GM12878 (cell line): Measurements from ENCODE around the gene KRTAP6-3. TPM values are rescaled to one million over a fixed set of nuclear protein-coding genes. Genes with fewer than 3 reads are reported as not detected.

Experiments used
- ATAC-seq: fragments of 200-7000 bp; cut with Tn5 transposase; 3 replicates; pipeline ENCODE4 v1.9.1; 2020; ENCODE audit warnings: mild to moderate bottlenecking, moderate library complexity
- BruUV-seq: library from RNA; stranded (reverse); fragments of 400-500 nt; replicated peaks from 2 replicates; lab custom pipeline; 2021; lab: Mats Ljungman, UMichigan
- CTCF ChIA-PET: fragments of 300-600 bp; sonication (Branson Sonifier 250); formaldehyde crosslinking; extraction: SDS; loops from one replicate; lab custom pipeline; 2021; ENCODE audit warnings: inconsistent platforms; lab: Yijun Ruan, JAX
- POLR2A ChIA-PET: fragments of 350-600 bp; formaldehyde crosslinking; extraction: SDS; loops from one replicate; lab custom pipeline; 2021; ENCODE audit warnings: inconsistent platforms; lab: Charles Lee
- RAD21 ChIA-PET: fragments of 300-600 bp; sonication (Branson Sonifier 250); formaldehyde crosslinking; loops from one replicate; lab custom pipeline; 2023; ENCODE audit warnings: antibody characterized with exemption; ENCODE audit not compliant: unreplicated experiment; lab: Charles Lee
- SMC1A ChIA-PET: fragments of 300-600 bp; sonication (Branson Sonifier 250); formaldehyde crosslinking; loops from one replicate; lab custom pipeline; 2023; ENCODE audit not compliant: unreplicated experiment, uncharacterized antibody; lab: Charles Lee
- DNase-seq: peaks from one replicate; pipeline ENCODE4 v3.0.0-alpha.2; 2011; ENCODE audit warnings: low read depth, low spot score
- FAIRE-seq: peaks from 3 replicates; lab custom pipeline; 2011; peaks lifted over from hg19 to GRCh38; lab: Jason Lieb, UNC
- H2AFZ ChIP-seq: 2 replicates; pipeline ENCODE4 v1.6.0; 2011; ENCODE audit warnings: low read depth, low read length, control low read depth; ENCODE audit not compliant: control insufficient read depth
- H3K27ac ChIP-seq: 2 replicates; pipeline ENCODE4 v1.5.1; 2011; ENCODE audit warnings: control low read depth; ENCODE audit not compliant: control insufficient read depth, insufficient read depth
- H3K27me3 ChIP-seq, 2 experiments: replicated peaks in 1 of 2; 2 replicates each; pipeline versions ENCODE4 v1.6.0 to v1.6.1; 2011; ENCODE audit warnings: low read length in 1 of 2; ENCODE audit not compliant: control insufficient read depth in 2 of 2, insufficient read depth in 2 of 2
- H3K36me3 ChIP-seq, 2 experiments: 2 replicates each; pipeline ENCODE4 v1.5.1; 2011; ENCODE audit warnings: low read length in 1 of 2; ENCODE audit not compliant: control insufficient read depth in 2 of 2, insufficient read depth in 2 of 2
- H3K4me1 ChIP-seq: 2 replicates; pipeline ENCODE4 v1.6.1; 2011; ENCODE audit warnings: mild to moderate bottlenecking, low read length, moderate library complexity, mixed read lengths; ENCODE audit not compliant: control insufficient read depth, insufficient read depth
- H3K4me2 ChIP-seq: 2 replicates; pipeline ENCODE4 v1.6.0; 2011; ENCODE audit warnings: control low read depth; ENCODE audit not compliant: control insufficient read depth, insufficient read depth
- H3K4me3 ChIP-seq: fragments of 200-600 bp; sonication (generic); 2 replicates; pipeline ENCODE4 v1.5.1; 2016
- H3K79me2 ChIP-seq: 2 replicates; pipeline ENCODE4 v1.6.0; 2011; ENCODE audit warnings: low read length; ENCODE audit not compliant: control insufficient read depth, insufficient read depth
- H3K9ac ChIP-seq: 2 replicates; pipeline ENCODE4 v1.8.0; 2011; ENCODE audit warnings: low read length, control low read depth, mixed read lengths; ENCODE audit not compliant: control insufficient read depth, insufficient read depth
- H3K9me3 ChIP-seq: replicated peaks from 3 replicates; pipeline ENCODE4 v1.5.1; 2011; ENCODE audit warnings: mild to moderate bottlenecking, low read length; ENCODE audit not compliant: control insufficient read depth, insufficient read depth
- H4K20me1 ChIP-seq: 2 replicates; pipeline ENCODE4 v1.6.0; 2011; ENCODE audit not compliant: control insufficient read depth, insufficient read depth
- FOXM1 ChIP-seq: IDR thresholded peaks from 2 replicates; pipeline ENCODE4 v1.6.1; 2012; ENCODE audit warnings: low read depth, mild to moderate bottlenecking, inconsistent platforms, low read length, moderate library complexity
- SIX5 ChIP-seq: IDR thresholded peaks from 2 replicates; pipeline ENCODE4 v1.6.1; 2011; ENCODE audit warnings: mild to moderate bottlenecking, low read depth, low read length, moderate library complexity; ENCODE audit not compliant: severe bottlenecking
- SMAD5 ChIP-seq: IDR thresholded peaks from 2 replicates; pipeline ENCODE4 v1.6.1; 2016; ENCODE audit warnings: antibody characterized with exemption, low read depth
- TCF12 ChIP-seq: IDR thresholded peaks from 2 replicates; pipeline ENCODE4 v1.6.1; 2011; ENCODE audit warnings: low read depth, mild to moderate bottlenecking, low read length
- WGBS: methylation state at CpG from one replicate; pipeline ENCODE4 v1.1.6; 2016; ENCODE audit warnings: low lambda C conversion rate; ENCODE audit not compliant: insufficient replicate concordance, insufficient coverage; ENCODE audit errors: missing lambda C conversion rate; 5-methylcytosine and 5-hydroxymethylcytosine counted together
- in situ Hi-C: fragments of 300-500 bp; cut with MboI; formaldehyde crosslinking; loops from 9 replicates; pipeline ENCODE4 v1.14.3; 2018; ENCODE audit warnings: mixed read lengths
- intact Hi-C: fragments of 100-400 bp; cut with micrococcal nuclease; formaldehyde crosslinking; loops from one replicate; pipeline ENCODE4 v1.14.2; 2022; ENCODE audit not compliant: unreplicated experiment
- polyA plus RNA-seq, 11 experiments: library from polyadenylated mRNA; depleted of rRNA in 4 of 11; unstranded in 6 of 11; stranded (reverse) in 5 of 11; fragments of >200 nt; fragmentation: Nextera tagmentation in 4 of 11; fragmentation: Illumina TruSeq in 1 of 11; extraction: Ambion mirVana in 4 of 11; extraction: Trizol in 1 of 11; gene quantifications; 1 replicate in 1 of 11; 2 replicates in 10 of 11; pipeline versions ENCODE4 v1.2.1 to v1.2.3, GENCODE V29; 2011 to 2016; ENCODE audit warnings: inconsistent platforms in 2 of 11, missing spikeins in 2 of 11, low read depth in 1 of 11
- total RNA-seq, 4 experiments: library from RNA; depleted of rRNA in 3 of 4; stranded (reverse); fragments of >200 nt in 3 of 4; fragmentation: Illumina TruSeq in 1 of 4; extraction: Trizol in 1 of 4; gene quantifications; 2 replicates each; pipeline versions ENCODE4 v1.2.1 to v1.2.3, GENCODE V29; 2013 to 2021
- TF ChIP-seq, protein P1 (sequence below): IDR thresholded peaks from 2 replicates; pipeline ENCODE4 v1.6.1; 2012; ENCODE audit warnings: low read length, inconsistent platforms
- TF ChIP-seq, protein P2 (sequence below): IDR thresholded peaks from 2 replicates; pipeline ENCODE4 v1.6.1; 2011; ENCODE audit warnings: borderline replicate concordance, low read depth, mild to moderate bottlenecking, moderate library complexity, mixed read lengths, low read length; ENCODE audit not compliant: insufficient read depth; ENCODE audit errors: extremely low read length
- TF ChIP-seq, protein P3 (sequence below): IDR thresholded peaks from 2 replicates; pipeline ENCODE4 v1.6.1; 2012; ENCODE audit warnings: low read depth, low read length, improper control_type of control experiment

The KRTAP6-3 gene
- total and polyA plus RNA-seq, 10 of the 15 experiments (the other 5 are each of a cell fraction or from before 2014, with no cell fraction given), result not detected

DNA sequence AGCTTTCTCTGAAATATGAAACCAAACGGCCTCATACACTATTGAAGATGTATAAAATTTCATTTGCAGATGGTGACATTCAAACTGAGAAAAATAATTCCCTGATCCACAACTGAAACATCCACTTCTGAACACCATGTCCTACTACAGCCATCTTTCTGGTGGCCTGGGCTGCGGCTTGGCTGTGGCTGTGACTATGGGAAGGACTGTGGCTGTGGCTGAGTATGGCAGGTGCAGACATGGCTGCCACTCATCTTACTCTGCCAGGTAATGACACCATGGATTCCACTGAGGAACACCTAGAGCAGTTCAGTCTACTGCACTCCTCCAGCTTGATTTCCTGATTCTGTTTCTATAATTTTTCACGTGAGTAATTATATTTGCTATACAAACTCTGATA is 28.3 kb downstream of the KRTAP6-3 start, which contains the start of gene KRTAP20-4 (continued):
- TF ChIP-seq, protein P1, sequence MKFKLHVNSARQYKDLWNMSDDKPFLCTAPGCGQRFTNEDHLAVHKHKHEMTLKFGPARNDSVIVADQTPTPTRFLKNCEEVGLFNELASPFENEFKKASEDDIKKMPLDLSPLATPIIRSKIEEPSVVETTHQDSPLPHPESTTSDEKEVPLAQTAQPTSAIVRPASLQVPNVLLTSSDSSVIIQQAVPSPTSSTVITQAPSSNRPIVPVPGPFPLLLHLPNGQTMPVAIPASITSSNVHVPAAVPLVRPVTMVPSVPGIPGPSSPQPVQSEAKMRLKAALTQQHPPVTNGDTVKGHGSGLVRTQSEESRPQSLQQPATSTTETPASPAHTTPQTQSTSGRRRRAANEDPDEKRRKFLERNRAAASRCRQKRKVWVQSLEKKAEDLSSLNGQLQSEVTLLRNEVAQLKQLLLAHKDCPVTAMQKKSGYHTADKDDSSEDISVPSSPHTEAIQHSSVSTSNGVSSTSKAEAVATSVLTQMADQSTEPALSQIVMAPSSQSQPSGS, result no peak

DNA sequence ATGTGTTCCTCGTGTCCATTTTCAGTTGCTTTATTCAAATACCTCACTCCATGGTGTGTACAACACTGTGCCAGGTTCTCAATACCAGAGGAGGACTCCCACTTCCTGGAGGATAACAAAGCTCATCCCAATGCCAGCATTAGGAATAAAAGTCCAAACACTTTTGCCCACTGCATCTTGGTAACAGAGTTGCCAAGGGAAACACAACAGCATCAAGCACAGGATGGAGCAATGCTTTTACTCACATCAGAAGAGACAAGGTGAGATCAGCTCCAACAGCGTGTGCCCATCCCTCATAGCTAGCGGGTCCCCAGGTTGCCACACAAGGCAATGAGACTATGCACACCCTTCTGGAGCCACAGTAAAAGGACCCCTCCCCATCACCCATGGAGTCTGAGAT is 31.1 kb downstream of the KRTAP6-3 start:
- Histone ChIP-seq H3K79me2 (no peaks in the 10 kb centered on the region), H3K4me3 (no peak overlapping the region), H3K4me2 (no peak overlapping the region), H3K36me3 (no peaks in the 10 kb centered on the region), H3K9me3 (no peaks in the 10 kb centered on the region; the same call in 2 of the 3 replicates), H4K20me1 (no peaks in the 10 kb centered on the region), H3K27ac (no peak overlapping the region), H3K4me1 (no peaks in the 10 kb centered on the region), H3K27me3 (no peaks in the 10 kb centered on the region), H3K9ac (no peak overlapping the region), H2AFZ (no peak overlapping the region)
- FAIRE-seq (no peak), ATAC-seq (no peak), DNase-seq (no peak)
- ChIA-PET POLR2A (no interaction called here), CTCF (no interaction called here), SMC1A (no interaction called here), RAD21 (interaction anchor here (0.8 kb wide), 1 partner anchor 13 kb away, joined by 3 read pairs; no protein-coding TSS in a partner anchor)
- TF ChIP-seq TCF12, result no peak
- TF ChIP-seq, protein P2, sequence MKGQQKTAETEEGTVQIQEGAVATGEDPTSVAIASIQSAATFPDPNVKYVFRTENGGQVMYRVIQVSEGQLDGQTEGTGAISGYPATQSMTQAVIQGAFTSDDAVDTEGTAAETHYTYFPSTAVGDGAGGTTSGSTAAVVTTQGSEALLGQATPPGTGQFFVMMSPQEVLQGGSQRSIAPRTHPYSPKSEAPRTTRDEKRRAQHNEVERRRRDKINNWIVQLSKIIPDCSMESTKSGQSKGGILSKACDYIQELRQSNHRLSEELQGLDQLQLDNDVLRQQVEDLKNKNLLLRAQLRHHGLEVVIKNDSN, result no peak
- no peak for TF ChIP-seq SIX5
- no peak for TF ChIP-seq FOXM1
- TF ChIP-seq, protein P3, sequence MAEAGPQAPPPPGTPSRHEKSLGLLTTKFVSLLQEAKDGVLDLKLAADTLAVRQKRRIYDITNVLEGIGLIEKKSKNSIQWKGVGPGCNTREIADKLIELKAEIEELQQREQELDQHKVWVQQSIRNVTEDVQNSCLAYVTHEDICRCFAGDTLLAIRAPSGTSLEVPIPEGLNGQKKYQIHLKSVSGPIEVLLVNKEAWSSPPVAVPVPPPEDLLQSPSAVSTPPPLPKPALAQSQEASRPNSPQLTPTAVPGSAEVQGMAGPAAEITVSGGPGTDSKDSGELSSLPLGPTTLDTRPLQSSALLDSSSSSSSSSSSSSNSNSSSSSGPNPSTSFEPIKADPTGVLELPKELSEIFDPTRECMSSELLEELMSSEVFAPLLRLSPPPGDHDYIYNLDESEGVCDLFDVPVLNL, result no peak
- no peak for TF ChIP-seq SMAD5
- in situ Hi-C loops, result no loop called here
- BruUV-seq, result no TSS peak
- intact Hi-C loops, result no loop called here
- WGBS, result 7% methylated on average over 3 of the region's 3 CpGs
